Stimulated activated CD8-positive, alpha-beta memory T cell treated with anti-CD3 and anti-CD28 coated beads, Interleukin-4, amount 100 ng/mL, for 24 hours (primary cell): ENCODE data around the gene TSC22D1.
"Not testable (repeated sequence)": the region's sequence is repeated elsewhere in the genome, so short reads cannot be mapped to it uniquely, and the experiment has no call there.

Experiments
- DNase-seq: peaks from one replicate; pipeline ENCODE4 v3.0.0-alpha.2; 2020; ENCODE audit warnings: low read depth

The TSC22D1 gene

DNA sequence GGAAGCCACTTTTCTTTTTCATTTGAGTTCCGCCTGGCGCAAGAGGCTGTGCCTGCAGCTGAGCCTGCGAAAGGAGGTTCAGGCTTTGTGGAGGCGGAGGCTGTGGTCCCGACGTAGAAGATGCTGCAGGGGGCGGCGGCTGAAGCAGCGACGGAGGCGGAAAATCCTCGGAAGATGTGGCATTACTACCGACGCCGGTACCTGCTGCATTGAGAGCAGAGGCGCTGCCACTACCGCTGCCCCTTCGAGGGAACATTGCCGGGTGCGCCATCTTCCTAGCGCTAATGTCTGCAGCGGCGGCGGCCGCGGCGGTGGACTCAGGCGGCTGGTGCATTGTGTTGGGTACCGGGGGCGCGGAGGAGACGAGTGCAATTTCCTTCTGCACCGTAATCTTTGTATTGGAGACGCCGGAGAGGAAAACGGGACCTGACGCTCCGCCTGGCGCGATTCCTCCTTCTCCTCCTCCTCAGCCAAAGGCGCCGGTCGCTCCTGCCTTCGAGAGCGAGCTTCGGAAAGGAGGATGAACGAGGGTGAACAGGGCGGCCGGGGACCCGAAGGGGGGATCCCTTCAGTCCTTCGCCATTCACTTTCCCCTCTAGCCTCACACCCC, at the start of gene TSC22D1:
Gene TSC22D1 (minus strand): TSS at position 590 of the 610 bp plus-strand sequence. CDS start 256 bp downstream, at position 334.
- peak; percentile 52 for DNase-seq

DNA sequence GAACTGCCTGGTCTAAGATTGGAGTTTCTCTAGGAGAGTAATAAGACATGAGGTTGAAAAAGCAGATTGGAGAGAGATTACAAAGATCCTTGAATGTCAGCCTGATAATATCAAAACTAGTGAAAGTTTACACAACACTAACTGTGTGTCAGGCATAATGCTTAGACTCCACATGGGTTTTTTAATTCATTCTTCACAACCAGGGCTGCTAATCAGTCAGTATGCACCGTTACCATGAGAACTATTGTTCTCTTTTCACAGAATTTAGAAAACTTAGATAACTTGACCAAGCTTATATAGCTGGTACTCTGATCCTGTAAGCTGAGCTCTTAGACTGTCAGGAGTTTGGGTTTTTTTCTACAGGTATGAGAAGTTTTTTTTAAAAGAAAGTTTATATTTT, 46.6 kb upstream of the TSC22D1 start:
- no peak for DNase-seq

DNA sequence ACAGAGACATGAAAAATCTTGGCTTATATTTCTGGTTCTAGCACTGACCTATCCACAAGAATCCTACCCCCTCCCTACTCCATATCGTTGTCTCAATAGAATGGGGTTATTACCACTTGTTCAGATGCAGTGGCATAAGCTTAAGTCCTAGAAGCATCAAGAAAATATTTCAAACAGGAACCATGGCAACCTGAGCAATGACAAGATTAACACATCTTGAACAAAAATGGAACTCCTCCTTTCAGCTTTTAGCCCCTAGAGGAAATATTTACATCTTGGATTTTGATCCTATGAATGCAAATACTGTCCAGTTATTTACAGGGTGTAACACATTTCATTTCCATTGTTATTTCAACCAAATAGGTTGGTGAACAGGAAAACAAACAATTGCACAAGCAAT, 46.1 kb upstream of the TSC22D1 start:
- DNase-seq: no peak

DNA sequence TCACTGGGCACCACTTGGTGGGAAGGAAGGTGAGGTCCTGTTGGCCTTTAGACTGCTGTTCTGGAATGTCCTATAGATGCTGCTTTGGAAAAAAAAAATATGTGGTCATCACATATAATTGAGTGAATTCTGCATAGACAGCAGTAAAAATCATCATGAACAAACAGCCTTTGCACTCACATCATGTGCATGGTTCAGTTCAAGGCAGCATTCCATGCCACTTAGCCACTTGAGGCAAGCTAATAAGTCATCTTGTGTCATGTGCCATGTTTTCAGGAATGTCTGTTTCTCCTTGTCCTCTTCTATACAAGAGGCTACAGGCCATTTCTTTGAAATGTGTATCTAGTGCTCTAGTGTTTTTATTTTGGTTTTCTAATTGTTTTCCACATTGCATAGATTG, 43.9 kb upstream of the TSC22D1 start:
- no peak for DNase-seq

DNA sequence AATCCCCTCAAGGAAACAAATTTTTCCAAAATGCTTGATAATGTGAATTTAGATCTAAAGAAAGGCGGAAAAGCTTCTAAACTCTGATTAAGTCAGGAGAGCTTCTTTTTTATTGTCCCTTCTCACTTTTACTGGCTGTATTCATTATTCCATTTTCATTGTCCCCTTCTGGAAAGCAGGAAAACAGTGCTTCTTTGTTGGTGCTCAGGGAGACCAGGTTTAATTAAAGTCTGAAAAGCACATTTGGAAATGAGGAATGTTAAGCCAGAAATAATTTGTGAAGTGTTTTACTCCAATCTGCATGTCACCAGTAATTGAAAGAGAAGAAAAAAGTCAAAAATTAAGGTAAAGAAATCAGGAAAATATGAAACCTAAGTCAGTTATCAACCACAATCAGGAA, 43.5 kb upstream of the TSC22D1 start:
- DNase-seq: no peak

DNA sequence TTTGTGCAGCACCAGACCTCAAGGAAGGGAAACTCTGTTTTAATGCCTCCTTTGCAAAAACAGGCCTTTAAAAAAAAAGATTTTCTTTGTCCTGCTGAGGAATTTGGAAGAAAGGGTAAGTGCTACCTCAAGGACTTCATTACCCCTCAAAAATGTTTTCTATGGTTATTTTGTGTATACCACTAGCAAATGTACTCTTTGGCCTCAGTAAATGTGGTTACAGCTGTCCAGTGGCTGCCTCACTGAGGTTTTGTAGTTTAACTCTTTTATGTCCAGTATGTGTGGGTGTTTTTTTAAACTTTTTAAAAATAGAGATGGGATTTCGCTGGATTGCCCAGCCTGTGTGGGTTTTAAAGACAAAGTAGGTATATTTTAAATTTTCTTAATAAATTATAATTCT, 42.2 kb upstream of the TSC22D1 start:
- DNase-seq: no peak

DNA sequence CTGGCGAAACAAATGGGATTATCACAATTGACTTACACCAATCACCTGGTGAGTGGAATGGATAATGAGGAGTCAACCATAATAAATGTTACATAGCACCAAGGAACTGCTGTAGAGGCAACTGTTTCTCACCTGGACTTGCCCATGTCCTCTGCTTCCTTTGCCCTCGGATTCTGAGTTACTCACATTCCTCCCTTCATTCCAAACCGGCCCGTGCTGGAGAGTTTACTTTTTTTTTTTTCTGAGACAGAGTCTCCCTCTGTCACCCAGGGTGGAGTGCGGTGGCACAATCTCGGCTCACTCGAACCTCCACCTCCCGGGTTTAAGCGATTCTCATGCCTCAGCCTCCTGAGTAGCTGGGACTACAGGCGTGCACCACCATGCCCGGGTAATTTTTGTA, 41.5 kb upstream of the TSC22D1 start:
- DNase-seq: no peak

DNA sequence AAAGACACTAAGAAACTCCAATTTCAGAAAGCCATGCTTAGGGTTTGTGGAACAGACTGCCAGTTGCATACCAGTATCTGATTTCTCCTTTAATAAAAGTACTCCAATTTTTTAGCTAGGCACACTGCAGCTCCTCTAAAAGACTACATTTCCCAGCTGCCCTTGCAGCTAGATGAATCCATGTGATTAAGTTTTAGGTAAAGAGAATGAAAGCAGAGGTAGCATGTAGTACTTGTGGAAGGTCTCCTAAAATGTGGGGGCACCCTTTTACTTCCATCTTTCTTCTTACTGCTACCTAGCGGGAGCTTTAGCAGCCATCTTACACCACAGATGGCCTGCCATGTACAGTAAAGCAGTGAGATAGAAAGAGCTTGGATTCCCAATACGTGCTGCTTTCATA, 33.0 kb upstream of the TSC22D1 start:
- DNase-seq: no peak

DNA sequence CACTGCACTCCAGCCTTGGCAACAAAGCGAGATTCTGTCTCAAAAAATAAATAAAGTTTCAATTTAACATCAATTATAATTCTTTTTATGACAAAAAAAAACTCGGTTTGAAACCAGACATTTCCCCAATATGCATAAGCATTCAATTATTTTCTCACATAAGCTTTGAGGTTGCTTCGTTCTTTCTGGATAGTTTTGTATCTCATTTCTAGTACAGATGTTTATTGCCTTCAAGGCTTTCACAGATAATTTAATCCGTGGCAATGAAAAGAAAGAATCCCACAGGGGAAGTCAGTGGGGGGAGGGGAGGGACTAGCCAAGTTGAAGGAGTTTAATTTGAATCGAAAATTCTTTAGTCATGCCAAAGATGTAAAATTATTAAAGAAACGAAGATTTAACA, 29.6 kb upstream of the TSC22D1 start:
- DNase-seq: no peak

DNA sequence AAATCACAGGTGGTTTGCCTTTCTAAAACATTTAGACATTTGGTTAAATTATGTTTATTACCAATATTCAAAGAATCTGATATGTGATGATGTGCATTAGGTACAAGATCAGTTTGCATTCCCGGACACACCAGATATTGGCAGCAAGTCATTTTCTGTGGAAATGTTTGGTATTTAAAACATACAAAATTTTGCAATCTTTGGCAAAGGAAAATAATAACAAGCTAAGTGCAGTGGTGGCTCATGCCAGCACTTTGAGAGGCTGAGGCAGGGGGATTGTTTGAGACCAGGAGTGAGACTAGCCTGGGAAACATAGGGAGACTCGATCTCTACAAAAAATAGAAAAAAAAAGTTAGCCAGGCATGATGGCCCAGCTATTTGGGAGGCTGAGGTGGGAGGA, 29.1 kb upstream of the TSC22D1 start:
- DNase-seq: no peak

DNA sequence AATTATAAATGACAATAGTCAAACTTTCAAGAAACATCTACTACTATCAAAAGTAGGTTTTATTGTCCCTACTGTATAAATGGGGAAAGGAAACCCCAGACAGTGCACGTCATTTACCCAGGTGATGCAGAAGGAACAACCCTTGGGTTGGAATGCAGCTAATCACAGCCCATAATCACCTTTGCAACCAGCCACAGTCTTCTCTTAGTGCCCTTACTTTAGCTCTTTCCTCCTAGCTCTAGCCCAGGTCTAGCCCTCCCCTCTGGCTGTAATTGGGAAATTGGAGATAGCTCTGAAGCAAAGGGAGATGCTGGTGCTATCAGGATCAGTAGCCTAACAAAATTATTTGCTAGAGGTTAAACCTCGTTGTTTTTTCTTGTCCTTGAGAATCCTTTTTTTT, 25.5 kb upstream of the TSC22D1 start:
- DNase-seq: no peak

DNA sequence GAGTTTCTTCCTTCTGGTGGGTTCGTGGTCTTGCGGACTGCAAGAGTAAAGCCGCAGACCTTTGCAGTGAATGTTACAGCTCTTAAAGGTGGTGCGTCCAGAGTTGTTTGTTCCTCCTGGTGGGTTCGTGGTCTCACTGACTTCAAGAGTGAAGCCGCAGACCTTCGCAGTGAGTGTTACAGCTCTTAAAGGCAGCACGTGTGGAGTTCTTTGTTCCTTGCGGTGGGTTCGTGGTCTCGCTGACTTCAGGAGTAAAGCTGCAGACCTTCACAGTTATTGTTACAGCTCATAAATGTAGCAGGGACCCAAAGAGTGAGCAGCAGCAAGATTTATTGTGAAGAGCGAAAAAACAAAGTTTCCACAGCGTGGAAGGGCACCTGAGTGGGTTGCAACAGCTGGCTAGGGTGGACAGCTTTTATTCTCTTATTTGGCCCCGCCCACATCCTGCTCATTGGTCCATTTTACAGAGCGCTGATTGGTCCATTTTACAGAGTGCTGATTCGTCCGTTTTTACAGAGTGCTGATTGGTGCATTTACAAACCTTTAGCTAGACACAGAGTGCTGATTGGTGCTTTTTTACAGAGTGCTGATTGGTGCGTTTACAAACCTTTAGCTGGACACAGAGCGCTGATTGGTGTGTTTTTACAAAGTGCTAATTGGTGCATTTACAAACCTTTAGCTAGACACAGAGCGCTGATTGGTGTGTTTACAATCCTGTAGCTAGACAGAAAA, 17.9 kb upstream of the TSC22D1 start:
- DNase-seq: not testable (repeated sequence)

DNA sequence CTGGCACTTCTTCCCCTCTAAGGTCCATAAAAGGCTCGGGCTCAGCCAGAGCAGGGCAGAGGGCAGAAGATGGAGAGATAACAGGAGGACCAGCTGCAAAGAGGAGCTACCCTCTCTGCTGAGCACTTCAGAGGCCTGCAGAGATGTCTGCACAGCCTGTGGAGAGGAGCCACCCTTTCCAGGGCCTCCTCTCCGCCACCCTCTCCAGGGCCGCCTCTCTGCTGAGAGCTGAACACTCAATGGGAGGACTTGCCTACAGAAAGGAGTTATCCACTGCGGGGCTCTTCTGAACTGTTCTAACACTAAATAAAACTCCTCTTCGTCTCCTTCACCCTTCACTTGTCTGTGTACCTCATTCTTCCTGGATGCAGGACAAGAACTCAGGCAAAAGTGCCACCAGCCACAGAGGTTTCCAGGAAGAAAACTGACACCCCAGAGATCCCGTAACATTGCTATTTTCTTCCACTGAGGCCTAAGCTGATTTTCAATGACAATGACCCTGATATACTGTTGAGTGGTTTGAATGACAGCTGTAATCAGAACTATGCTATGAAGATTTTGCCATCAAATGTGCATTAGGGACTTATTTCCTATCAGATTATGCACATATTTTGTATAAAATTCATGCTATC, 16.2 kb upstream of the TSC22D1 start:
- DNase-seq: no peak

DNA sequence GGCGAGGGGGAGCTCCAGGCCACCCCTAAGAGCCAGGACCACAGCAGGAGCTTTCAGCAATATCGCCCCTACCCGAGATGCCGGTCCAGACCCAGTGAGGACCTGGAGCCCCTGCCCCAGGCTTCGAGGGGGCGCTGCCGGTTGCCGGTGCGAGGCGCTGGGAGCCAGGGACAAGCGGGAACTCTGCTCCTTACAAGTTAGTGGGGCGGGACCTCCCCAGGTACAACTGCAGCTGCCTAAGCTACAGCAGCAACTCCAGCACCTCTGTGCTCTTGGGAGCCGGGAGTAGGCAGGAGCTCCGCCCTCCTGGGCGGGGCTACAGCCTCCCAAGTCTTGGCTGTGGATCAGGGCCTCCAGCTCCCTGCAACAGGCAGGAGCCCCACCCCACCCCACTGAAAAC, 15.2 kb upstream of the TSC22D1 start:
- DNase-seq: no peak

DNA sequence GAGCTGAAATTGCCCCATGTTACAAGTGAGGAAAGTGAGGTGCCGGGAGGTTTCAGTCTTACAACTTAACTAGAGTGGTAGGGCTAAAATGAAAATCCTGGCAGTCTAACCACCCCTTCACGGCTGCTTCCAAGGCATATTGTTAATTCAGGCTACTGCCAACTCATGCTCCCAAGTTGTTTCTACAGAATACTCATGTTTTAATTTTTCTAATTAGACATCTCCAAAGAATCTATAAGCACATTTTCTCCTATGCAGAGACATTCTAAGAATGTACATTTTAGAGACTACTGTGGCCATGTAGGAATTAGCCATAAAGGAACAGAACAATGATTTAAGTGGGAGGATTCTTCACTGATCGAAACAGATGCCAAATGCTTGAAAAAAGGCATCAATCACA, 7.0 kb upstream of the TSC22D1 start:
- DNase-seq: no peak

DNA sequence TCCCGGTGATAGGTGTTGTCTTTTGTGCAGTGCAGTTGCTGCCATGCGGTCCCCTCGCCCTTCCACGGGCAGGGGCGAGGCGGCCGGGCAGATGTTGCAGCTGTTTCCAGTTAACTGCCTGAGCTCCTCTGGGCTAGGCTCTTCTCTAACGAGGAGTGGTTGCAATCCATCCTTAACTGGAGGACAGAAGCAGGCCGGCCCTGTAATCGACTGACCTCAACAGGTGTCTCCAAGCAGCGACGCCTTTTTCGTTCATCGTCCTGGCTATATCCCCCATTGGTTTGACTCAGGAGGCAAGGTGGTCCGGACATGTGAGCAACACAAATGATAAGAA, 1.9 kb upstream of the TSC22D1 start:
- no peak for DNase-seq

DNA sequence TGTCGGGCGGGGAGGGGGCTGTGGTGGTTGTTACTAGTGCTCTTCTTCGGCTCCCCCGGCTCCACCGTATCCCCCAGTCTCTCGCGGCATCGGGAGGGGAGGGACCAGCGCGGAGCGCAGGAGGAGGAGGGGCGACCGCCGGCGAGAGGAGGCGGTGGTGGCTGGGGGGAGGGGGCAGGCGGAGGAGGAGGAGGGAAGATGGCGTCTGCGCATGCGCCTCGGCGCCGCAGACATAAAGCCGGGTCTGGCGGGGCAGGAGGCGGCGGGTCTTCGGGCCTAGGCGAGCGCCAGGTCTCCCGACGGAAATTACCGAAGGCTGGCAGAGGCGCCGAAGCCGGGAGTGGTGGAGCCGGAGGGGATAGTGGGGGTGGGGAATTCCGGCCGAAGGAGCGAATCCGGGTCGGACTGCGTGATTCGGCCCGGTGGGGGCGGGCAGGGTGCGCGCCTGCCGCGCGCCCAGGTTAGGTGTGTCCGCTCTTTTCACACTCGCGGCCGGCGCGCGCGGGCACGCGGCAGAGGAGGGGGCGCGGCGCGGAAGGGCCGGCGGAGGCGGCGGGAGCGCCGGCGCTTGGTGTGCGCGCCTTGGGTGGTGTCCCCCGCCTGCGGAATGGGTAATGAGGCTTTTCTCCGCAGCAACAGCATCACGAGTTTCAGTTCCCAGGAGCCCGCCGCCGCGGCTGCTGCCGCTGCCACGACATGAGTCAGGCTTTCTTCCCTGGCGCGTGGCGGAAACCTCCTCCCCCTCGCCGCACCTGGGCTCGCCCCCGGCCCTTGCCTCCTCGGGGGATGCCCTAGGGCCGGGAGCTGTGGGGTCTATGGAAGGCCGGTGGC, 1.3 kb upstream of the TSC22D1 start:
- DNase-seq: peak; percentile 93

DNA sequence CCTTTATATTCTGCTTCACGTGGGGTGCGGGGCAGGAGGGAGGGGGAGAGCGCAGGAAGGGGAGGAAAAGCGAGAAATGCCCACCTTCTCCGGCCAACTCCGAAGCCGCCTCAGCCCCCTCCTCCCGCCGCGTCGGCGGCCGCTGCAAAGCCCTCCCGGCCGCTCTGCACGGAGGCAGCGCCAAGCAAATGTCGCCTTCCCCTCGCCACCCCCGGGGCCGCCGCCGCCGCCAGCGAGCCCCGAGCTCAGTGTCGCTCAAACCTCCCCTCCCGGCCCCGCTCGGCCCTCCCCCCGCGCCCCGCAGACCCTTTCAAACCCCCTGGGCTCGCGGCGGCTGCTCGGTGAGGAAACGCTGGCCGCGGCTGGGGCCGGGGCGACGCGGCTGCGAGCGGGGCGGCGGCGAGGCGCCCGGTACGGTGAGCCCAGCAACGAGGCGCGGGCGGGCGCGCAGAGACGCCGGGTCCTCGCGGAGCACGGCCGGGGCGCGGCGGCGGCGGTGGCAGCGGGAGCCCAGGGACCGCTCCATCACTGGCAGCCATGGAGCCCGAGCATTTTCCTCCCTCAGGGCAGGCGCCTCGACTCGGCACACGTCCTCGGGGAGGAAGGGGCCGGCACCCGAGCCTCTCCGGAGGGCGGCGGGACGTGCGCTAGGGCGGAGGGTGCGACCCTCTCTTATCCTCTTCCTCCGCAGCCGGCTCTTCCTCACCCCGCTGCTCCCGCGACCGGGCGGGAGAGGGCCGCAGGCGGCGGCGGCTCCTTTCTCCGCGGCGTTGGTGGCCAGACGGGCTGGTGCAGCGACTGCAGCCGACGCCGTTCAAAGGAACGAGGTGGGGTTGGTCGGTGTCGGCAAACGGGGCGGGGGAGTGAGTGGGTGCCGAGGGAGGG, 463 bp upstream of the TSC22D1 start:
- peak; percentile 10 for DNase-seq

DNA sequence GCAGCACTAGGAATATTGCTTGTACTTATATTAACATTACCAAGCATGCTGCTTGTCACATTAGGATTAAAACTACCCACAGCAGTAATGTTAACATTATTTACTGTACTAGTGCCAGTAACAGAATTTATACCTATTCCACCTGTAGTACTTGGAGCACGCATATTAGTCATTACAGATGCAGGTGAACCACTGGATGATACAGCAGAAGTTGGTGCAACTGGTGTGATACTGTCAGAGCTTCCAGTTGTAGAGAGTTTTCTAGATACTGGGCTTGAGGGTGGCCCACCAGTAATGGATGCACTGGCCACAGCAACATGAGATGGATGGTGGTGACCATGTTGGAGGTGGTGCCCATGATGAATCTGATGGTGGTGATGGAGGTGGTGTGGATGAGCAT, 1.1 kb downstream of the TSC22D1 start:
- DNase-seq: no peak

DNA sequence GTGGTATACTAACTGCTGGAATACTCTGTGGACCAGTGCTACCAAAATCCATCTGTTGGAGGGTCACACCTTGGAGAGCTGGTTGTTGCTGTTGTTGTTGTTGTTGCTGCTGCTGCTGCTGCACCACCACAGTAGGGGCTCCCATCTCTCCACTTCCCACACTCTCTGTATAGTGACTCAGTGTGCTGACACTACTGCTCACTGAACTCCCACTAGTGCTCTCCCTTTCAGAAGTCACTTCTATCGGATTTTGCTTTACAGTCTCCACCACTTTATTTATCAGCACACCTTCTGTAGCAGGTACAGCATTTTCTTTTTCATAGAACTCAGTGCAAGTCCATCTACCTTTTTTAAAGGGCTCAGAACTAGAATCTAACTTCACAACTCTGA, 1.7 kb downstream of the TSC22D1 start:
- DNase-seq: no peak

DNA sequence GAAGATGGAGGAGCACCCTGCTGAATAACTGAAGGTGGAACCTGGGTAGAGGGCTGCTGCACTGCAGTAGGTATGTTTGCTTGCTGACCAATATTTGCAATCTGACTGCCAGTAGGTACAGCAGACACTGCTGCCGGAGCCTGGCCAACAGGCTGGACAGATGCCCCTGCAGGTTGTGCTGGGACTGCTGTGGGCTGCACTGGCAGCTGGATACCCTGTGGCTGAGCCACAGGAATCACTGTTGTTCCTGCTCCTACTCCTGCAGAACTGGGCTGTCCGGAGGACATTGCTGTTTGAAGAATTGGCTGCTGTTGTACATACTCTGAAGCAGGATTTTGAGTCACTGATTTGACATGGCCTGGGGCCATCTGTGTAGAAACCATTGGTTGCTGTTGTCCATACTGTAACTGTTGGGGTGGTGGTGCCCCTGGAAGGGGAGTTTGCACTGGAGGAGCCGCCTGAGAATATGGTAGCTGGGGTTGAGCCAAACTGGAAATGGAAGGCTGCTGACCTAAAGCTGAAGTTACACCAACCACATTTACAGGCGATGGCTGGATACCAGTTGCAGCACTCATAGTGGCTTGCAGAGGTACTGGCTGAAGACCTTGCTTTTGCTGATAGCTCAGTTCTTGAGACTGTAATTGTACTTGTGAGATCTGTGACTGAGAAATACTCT, 2.2 kb downstream of the TSC22D1 start:
- DNase-seq: no peak
